ENCODE data around the gene ATG2B.

GRCh38 chr14:96409701-96410100 lies 46.6 kb upstream of the ATG2B start:
- TF ChIP-seq CTCF (IDR thresholded peaks at IDR 0.05; ENCODE audit: low read length) (no peak), EZH2 (IDR thresholded peaks at IDR 0.05; ENCODE audit: borderline replicate concordance, low read length) (no peak)

Data from OCI-LY1 (cell line).